Ramos (cell line): Measurements from ENCODE around the gene NDUFAF3.

Experiments used
- in situ Hi-C: fragments of 300-500 bp; cut with MboI; formaldehyde crosslinking; loops from one replicate; pipeline ENCODE4 v1.14.3; 2022; ENCODE audit warnings: low sequenced_read_pairs; ENCODE audit not compliant: unreplicated experiment

Gene NDUFAF3

DNA sequence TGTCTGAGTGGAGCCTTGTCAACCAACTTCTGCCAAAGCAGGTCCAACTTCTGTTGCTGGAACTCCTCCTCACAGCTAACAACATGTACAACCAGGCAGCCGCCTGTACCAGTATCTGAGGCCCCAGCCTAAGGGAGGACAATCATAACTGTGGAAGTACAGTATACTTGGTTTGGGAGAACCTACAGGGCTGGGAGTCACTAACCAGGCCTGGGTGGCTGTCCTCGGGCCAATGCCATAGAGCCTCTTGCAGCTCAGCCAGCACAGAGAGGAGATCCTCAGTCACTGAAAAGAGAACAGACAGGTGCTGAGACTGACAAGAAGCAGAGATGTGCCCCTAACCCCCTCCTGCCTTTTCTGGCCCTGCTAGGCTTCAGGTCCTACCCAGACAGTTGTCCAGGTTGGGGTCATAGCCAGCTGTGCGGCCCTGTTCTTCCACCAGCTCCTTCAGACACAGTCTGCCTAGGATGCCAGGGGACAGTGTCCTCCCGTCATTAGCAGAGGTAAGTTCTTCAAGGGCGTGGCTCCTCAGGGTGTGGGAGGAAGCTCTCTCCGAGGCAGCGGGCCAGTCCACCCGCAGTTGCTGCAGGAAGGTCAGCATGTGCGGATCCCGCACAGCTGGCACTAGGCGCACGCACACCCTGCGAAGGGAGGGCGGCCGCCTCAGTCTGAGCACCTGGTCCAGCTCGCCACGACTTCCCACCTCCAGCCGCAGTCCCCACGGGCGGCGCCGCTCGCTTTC is 4.5 kb upstream of the NDUFAF3 start:
- in situ Hi-C loops: no loop called here

DNA sequence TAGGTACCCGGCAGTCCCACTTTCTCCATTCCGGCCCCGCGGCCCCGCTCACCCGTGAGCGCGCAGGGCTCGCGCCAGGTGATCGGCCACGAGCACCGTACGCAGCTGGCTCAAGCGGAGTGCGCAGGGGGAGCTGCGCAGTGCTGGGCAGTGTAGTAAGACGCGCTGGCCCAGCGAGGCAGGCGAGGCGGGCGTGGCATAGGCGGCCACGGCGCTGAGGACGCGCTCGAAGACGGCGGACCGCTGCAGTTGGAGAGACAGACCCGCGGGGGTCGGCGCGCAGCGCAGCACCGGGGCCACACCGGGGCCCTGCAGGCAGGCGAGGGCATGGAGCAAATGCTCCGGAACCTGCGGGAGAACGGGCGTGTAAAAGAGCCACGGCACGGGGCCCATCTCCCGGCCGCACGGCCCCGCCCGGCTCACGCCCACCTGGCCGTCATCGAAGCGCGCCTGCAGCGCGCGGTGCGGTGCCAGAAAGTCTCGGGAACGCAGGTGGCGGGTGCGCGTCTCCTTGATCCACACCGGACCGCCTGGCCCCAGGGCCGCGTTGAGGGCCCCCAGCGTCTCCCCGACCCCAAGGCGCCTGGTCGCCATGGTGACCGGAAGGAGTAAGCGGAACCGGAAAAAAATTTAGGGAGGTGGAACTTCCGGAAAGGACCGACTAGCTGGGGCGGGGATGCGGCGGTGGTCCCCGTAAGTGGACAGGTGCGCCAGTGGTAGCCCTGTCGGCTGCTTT is 3.8 kb upstream of the NDUFAF3 start, which contains the start of gene DALRD3:
TSS of gene DALRD3 (minus strand) at position 610 of the 736 bp plus-strand sequence. CDS start at position 594, 16 bp downstream.
- in situ Hi-C loops: no loop called here

DNA sequence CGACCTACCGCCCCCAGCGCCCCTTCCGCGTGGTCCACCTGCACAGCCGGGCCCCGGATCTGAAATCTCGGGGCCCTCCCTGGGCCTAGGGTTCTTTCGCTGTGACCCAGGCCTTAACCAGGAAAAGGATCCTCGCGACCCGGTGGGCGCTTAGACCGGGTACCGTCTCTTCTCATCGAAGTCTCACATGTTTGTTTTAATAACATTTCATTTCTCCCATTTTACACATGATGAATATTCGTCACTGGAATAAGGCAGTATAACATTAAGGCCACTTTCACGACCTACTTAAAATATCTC is 3.3 kb upstream of the NDUFAF3 start:
- in situ Hi-C loops: no loop called here

DNA sequence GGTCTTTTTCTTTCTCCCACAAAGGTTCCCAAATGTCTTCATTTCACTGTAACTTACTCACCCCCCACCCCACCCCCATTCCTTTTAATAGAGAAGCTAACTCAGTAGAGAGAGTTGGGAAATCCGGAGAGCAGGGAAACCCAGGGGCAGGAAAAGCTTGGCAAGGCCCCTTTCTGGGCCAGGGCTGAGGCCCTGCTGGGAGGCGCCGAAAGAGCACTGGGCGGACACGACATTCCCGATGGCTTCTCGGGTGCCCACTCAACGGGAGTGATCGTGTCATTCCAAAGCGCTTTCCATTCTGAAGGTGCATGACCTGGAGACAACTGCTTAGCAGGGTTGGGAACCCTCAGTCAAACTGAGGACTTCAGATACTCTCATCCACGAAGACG is 2.0 kb upstream of the NDUFAF3 start:
- in situ Hi-C loops: no loop called here

DNA sequence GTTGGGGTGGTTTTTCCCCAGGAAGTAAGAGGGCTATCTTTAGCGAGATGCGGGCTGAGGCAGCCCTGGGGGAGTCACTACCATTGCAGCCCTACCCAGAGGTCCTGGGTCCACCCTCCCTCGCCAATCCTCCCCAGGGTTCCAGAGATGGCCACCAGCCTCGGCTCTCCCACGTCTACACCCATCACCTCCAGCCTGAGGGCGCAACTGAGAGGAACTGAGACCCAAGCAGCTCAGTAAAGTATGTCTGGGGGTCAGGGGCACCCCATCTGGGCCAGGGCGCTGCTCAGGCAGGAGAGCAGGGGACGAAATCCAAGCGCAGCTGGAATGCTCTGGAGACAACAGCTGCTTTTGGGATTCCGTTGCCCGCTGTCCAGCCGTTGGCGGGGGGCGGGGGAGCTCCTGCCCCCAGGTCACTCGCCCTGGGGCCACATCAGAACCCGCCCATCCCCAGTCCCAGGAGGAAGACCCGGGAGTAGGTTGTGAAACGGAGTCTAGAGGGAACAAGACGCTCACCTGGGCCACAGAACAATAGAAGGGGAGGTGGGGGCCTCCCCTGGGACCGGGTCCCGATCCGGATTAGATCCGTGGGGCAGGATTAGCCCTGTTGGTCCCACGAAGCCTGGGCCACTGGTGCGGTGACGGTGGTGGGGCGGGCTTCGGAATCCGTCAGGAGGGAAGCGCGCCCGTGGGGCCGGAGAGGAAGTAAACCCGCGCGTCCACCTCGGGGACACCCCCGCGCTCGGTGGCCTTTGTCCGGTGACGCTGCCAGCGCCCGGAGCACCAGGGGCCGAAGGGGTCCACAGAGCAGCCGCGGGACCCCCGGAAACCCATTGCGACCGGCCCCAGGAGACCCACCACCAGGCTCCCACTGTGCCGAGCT is 1.4 kb upstream of the NDUFAF3 start:
- in situ Hi-C loops: no loop called here

DNA sequence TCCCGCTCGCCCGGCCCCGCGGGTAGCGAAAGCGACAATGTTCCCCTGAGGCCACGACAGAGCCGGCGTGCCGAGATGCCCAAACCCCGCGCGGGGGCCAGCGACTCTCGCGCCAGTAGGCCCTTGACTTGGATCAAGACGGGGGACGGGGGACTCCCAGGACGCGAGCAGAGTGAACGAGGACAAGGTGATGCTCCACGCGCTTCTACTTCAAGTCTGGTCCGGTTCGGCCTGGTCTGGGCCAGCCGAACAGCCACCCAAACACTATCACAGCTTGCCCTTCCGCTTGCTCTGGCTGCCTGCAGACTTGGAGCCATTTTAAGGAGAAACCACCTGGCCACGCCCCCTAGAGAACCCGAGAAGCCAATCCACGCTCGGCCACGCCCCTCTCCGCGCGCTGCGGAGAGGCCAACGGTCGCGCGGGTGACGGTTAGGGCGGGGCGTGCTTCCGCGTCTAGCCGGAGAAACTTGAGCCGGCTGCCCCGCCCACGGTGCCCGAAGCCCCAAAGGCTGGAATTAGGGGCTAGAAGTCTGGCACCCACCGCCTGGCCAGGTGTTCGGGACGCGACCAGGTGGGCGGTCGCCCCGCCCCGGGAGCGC is 608 bp upstream of the NDUFAF3 start:
- in situ Hi-C loops: no loop called here

DNA sequence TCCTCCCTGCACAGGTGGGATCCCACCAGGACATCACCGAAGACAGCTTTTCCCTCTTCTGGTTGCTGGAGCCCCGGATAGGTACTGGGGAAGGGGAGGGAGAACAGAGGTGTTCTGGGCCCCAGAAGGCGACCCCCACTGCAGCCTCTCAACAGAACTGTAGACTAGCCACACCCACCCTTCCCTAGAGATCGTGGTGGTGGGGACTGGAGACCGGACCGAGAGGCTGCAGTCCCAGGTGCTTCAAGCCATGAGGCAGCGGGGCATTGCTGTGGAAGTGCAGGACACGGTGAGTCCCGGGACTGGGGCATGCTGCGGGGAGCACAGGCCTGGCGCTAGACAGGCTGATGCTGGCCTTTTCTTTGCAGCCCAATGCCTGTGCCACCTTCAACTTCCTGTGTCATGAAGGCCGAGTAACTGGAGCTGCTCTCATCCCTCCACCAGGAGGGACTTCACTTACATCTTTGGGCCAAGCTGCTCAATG is 809 bp downstream of the NDUFAF3 start:
- in situ Hi-C loops: no loop called here

DNA sequence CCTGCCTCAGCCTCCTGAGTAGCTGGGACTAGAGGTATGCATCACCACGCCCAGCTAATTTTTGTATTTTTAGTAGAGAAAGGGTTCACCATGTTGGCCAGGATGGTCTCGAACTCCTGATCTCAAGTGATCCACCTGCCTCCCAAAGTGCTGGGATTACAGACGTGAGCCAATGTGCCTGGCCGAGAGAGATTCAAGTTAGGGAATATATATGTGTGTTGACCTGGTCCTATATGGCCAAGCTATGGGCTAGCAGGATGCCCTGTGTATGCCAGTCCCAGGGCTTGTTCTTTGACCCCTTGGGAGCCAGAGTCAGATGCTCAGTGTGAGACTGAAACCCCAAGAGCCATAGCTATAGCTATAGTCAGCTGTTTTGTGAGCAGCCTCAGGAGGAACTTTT is 1.9 kb downstream of the NDUFAF3 start:
- in situ Hi-C loops: no loop called here

DNA sequence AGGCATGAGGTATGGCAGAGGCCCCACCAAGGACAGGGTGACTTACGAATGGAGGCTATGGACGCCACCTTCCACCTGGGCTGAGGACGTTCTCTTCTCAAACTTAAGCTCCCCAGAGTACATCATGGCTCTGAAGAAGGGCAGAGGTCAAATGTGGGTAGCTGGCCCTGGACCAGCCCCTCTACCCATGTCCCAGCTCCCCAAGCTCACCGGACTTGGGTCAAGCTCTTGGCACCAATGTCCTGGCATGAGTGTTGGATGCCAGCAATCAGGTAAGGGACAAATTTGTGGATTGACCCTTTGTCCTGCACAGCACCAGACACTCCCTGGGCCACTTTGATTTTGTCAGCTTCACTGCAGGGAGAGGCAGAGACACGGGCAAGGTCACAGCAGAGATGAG is 2.5 kb downstream of the NDUFAF3 start:
- in situ Hi-C loops: no loop called here

DNA sequence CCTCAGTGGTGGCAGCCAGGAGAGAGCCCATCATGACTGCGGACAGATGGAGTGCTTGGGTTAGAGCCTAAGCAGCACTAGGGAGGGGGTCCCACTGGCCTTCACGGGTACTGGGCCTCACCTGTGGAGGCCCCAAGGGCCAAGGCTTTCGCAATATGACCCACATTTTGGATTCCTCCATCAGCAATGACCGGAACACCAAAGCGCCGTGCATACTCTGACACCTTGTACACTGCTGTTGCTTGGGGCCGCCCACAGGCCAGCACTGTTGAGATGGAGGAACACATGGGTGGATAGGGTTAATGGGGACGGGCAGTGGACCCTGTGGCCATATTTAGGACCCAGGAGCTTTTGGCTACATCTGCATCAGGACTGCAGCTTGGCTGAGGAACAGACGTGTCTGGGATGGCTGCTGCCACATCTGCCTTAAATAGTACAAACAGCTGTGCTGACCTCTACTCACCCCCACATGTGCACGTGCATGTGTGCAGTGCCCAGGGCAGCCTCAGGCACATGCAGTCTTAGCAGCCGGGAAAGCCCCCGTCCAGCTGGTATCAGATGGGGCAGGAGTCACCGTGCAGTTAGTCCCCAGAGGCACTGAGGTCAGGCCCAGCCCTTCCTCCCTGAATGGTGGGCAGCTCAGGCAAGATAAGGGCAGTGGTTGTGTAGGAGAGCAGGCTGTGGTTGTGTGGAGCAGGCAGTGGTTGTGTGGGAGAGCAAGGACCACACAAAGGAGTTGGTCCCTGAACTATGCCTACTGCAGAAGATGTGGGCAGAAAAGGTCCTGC is 3.3 kb downstream of the NDUFAF3 start:
- in situ Hi-C loops: no loop called here

DNA sequence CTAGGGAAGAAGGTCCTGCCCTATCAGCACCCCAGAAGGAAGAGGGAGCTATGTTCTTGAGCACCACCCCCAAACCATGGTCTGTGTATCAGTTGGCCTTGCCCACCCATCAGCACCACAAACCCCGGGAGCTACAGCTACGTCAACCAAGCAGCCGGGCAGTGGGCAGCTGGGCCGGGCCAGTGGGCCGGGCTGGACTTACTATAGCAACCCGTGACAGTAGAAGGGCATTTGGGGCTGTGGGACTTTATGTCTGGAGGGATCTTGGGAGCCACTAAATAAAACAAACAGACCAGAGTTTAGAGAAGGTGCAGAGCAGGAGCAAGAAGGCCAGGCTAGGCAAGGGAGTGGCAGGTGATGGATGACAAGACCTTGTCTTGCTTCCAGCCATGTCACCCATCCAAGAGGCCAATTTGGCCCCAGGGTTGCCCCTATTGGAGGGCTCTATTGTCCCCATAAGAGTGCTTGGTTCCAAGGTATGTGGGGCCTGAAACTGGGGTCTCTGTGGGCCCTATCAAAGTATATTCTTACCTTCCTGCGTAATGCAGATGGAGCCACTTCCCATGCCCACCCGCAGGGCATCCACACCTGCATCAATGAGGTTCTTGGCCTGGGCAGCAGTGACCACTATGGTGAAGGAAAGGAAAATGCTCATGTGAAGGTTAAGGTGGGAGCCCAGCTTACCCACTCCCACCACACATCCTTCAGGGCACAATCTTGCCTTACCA is 4.0 kb downstream of the NDUFAF3 start:
- in situ Hi-C loops: no loop called here

DNA sequence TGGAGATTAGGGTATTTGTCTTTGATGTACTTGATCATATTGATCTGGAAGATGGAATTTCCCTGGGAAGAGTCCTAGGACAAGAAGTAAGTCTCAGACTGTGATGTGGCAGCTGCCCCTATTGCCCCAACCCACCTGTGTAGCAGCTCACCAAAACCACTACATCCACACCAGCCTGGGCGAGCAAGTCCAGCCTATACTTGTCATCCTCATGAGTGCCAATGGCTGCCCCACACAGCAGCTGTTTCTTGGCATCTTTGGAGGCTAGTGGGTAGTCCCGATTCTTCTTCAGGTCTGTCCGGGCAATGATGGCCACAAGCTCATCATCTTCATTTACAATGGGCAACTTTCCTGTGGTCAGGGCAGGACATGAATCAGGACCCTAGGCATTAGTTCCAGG is 4.6 kb downstream of the NDUFAF3 start:
- in situ Hi-C loops: no loop called here

DNA sequence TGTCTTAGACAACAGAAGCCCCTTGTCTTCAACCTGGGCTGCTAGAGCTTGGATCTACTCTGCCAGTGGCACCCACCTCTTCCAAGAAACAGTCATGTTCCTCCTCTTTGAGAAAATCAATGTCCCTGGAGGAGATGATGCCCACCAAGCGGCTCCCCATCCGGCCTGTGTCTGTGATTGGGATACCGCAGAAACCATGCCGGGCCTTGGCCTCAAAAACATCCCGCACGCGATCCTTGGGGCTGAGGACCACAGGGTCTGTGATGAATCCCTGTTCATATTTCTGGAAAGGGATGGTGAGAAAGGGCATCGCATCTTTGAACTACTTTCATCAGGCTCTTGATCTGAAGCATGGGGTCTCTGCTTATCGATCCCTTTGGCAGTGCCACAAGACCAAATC is 5.7 kb downstream of the NDUFAF3 start:
- in situ Hi-C loops: no loop called here

DNA sequence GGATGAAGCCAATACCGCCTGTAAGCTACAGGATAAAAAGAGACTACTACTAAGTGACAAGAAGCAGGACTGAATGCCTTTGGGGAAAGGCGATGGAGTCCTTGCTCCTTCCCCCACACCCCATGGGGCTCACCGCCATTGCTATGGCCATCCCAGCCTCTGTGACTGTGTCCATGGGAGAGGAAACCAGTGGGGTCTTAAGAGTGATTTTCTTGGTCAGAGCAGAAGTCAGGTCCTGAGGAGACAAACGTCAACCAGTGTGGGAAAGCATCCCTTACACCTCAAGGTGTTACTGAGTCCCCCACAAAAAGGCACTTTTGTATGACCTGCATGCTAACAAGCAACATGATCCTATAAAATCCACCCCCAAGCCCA is 6.4 kb downstream of the NDUFAF3 start:
- in situ Hi-C loops: no loop called here

DNA sequence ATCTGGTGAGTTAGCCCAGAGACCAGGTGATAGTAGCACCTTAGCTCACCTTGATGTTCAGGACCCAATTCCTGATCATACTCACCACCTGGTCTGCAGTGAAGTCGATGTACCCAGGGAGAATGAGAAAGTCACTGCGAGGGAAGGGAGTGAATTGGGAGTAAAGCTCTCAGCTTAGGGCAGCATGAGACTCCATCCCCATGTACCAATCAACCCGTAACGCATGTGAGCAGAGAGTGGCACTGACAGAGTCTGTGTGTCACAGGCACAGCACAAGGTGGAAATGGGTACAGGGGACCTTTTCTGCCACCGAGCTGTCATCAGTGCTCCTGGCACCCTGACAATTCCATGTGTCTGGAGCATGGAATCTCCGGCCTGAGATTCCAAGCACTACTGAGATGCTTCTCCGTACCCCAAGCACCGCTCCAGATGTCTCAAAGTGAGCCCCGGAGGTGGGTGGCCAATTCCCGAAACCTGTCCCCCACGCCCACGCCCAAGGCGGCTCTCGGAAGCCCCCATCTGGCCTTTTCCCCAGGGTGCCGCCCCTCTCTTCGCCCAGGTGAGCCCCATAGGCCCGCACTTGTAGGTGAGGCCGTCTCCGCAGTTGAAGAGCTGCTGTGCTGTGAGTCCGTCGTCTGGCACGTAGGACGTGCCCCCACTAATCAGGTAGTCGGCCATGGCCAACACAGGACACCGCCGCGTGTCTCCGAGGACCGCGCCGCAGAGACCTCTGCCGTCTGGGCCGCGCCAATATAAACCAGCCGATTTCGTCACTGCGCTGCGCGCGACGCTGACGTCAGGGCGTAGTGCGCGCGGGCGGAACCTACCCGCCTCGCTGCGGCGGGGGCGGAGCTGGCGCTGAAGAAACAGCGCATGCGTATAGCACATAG is 7.0 kb downstream of the NDUFAF3 start, which contains the start of gene IMPDH2:
TSS of gene IMPDH2 (minus strand) at position 726 of the 890 bp plus-strand sequence. CDS start at position 678, 48 bp downstream.
- in situ Hi-C loops: no loop called here

DNA sequence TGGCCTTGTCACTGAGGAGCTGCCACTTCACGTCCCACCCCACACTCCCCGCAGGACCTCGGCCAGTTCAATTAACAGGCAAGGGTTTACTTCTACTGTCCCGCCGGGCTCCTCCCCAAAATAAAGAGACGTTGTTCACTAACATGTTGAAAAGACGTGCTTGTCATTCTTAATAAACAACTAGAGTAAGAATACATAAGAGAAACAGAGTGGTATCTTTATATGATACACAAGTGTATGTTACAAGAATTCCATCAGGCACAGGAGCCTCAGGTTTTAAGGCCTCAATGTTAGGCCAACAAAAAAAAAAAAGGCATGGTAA is 7.6 kb downstream of the NDUFAF3 start:
- in situ Hi-C loops: no loop called here

DNA sequence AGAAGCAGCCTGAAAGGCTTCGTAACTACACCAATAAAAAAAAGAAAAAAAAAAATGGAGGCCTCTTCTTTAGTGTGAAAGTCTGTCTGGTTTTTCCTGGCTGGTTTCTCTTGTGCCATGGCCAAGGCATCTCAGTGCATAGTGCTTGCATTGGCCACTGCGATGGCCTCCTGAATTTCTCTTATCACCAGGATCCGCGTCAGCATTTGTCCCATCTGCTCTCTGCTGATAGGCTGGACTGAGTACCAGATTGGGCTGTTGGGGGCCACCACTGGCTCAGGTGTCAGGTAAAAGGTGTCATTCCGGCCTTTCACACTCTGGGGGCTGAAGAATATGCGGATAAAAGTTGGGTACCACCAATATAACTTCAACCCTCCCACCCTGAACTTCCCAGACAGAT is 8.4 kb downstream of the NDUFAF3 start:
- in situ Hi-C loops: no loop called here

DNA sequence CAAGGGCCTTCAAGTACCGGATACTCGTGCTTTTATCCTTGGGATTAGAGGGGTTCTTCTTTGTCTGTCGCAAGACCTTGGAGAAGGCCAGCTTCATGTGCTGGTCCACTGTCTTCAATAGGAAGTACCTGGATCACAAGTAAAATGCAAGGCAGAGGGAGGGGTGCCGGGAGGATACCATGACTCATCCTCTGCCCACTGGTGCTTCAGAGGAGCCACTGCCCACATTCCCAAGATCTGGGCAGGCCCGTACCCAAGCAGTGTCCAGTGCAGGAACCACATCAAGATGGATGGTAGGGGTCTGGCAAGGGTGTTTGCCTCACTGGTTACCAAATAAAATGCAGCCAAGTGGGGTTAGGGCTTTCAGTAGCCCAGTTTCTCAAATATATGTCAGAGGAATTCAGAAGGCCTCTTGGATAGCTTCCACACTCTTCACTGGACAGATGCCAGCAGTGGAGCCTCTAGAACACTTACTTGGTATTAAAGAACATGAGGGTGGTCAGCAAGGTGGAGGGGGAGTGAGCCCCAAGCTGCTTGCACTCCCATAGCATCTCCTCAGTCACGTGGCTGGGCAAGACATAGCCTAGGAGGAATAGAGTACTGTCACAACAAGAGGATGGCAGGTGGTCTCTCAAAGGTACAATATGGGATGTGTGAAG is 10.9 kb downstream of the NDUFAF3 start:
- in situ Hi-C loops: no loop called here
